ENCODE data around the gene TOMM70.

Gene TOMM70

GRCh38 chr3:100411091-100411982 lies 10.4 kb upstream of the TOMM70 start:
- no peak for DNase-seq

GRCh38 chr3:100407977-100408532 lies 7.2 kb upstream of the TOMM70 start:
- DNase-seq = no peak

GRCh38 chr3:100407164-100407563 lies 6.3 kb upstream of the TOMM70 start:
- DNase-seq = no peak

- DNase-seq = no peak
Observed at GRCh38 chr3:100404250-100404548, 3.3 kb upstream of the TOMM70 start.

- DNase-seq = no peak
Observed at GRCh38 chr3:100403362-100404249, 2.7 kb upstream of the TOMM70 start.

- no peak for DNase-seq
Observed at GRCh38 chr3:100402891-100403290, 2.0 kb upstream of the TOMM70 start.

- DNase-seq = no peak
Observed at GRCh38 chr3:100402256-100402655, 1.4 kb upstream of the TOMM70 start.

- DNase-seq = no peak
Observed at GRCh38 chr3:100401674-100402041, 769 bp upstream of the TOMM70 start.

- DNase-seq = no peak
Observed at GRCh38 chr3:100400419-100400779, 490 bp downstream of the TOMM70 start.

GRCh38 chr3:100399341-100400071 lies 1.4 kb downstream of the TOMM70 start:
- no peak for DNase-seq

GRCh38 chr3:100396967-100397366 lies 3.9 kb downstream of the TOMM70 start:
- no peak for DNase-seq

GRCh38 chr3:100395679-100396431 lies 5.0 kb downstream of the TOMM70 start:
- no peak for DNase-seq

GRCh38 chr3:100389025-100389424 lies 11.9 kb downstream of the TOMM70 start:
- DNase-seq = no peak

GRCh38 chr3:100386437-100387074 lies 14.3 kb downstream of the TOMM70 start:
- no peak for DNase-seq

GRCh38 chr3:100384733-100385525 lies 16.0 kb downstream of the TOMM70 start:
- DNase-seq = no peak

- no peak for DNase-seq
Observed at GRCh38 chr3:100376301-100376700, 24.6 kb downstream of the TOMM70 start.

- no peak for DNase-seq
Observed at GRCh38 chr3:100374521-100374920, 26.4 kb downstream of the TOMM70 start.

- no peak for DNase-seq
Observed at GRCh38 chr3:100370756-100371155, 30.1 kb downstream of the TOMM70 start.

GRCh38 chr3:100368441-100368840 lies 32.4 kb downstream of the TOMM70 start:
- no peak for DNase-seq

GRCh38 chr3:100366424-100366823 lies 34.5 kb downstream of the TOMM70 start:
- no peak for DNase-seq

- no peak for DNase-seq
Observed at GRCh38 chr3:100364421-100364820, 36.5 kb downstream of the TOMM70 start.
